A549 (cell line): ENCODE measurements around the gene USP12. TPM values are rescaled to one million over a fixed set of nuclear protein-coding genes. Genes with fewer than 3 reads are reported as not detected.

ENCODE experiments used
- ATAC-seq, 2 experiments: fragments of 200-7000 bp in 1 of 2; fragments of >200 bp in 1 of 2; cut with Nextera tagmentation in 1 of 2; cut with Tn5 transposase in 1 of 2; 3 replicates each; pipeline versions ENCODE4 v1.8.0 to v1.9.1; 2018 to 2020; ENCODE audit warnings: mild to moderate bottlenecking in 1 of 2, moderate library complexity in 1 of 2
- CTCF ChIA-PET: fragments of 300-600 bp; sonication (Branson Sonifier 250); formaldehyde crosslinking; extraction: SDS; loops from one replicate; lab custom pipeline; 2021; ENCODE audit warnings: antibody characterized with exemption, inconsistent platforms; lab: Yijun Ruan, JAX
- POLR2A ChIA-PET: fragments of 350-600 bp; formaldehyde crosslinking; extraction: SDS; loops from one replicate; lab custom pipeline; 2021; ENCODE audit warnings: antibody characterized with exemption, inconsistent platforms; lab: Yijun Ruan, JAX
- DNase-seq, 2 experiments: peaks; one replicate each; pipeline versions ENCODE4 v3.0.0 to v3.0.0-alpha.2; 2011 to 2016; ENCODE audit warnings: low read depth in 1 of 2, low spot score in 1 of 2
- FAIRE-seq: peaks from 2 replicates; lab custom pipeline; 2011; peaks lifted over from hg19 to GRCh38; lab: Jason Lieb, UNC
- H3K27ac ChIP-seq, 2 experiments: fragments of >200 bp; sonication (Bioruptor Twin); formaldehyde crosslinking; 3 replicates each; pipeline ENCODE4 v1.5.1; 2016 to 2017
- H3K4me1 ChIP-seq: fragments of >200 bp; sonication (Bioruptor Twin); formaldehyde crosslinking; 3 replicates; pipeline ENCODE4 v1.6.1; 2016
- H3K4me2 ChIP-seq: fragments of >200 bp; sonication (Bioruptor Twin); formaldehyde crosslinking; 3 replicates; pipeline ENCODE4 v1.6.1; 2016
- H3K4me3 ChIP-seq: fragments of >200 bp; sonication (Bioruptor Twin); formaldehyde crosslinking; 3 replicates; pipeline ENCODE4 v1.5.1; 2016
- H3K9me3 ChIP-seq: fragments of >200 bp; sonication (Bioruptor Twin); formaldehyde crosslinking; 3 replicates; pipeline ENCODE4 v1.6.1; 2016
- ATOH8 ChIP-seq: fragments of 250-450 bp; sonication (Bioruptor Pico); IDR thresholded peaks from 2 replicates; pipeline ENCODE4 v1.5.0; 2020; ENCODE audit warnings: low read depth, mild to moderate bottlenecking, moderate library complexity
- BCL3 ChIP-seq: fragments of >200 bp; sonication (Bioruptor Twin); formaldehyde crosslinking; IDR thresholded peaks from 3 replicates; pipeline ENCODE4 v1.6.1; 2016
- CEBPB ChIP-seq, 2 experiments: fragments of >200 bp in 1 of 2; sonication (Bioruptor Twin) in 1 of 2; formaldehyde crosslinking in 1 of 2; IDR thresholded peaks; 2 replicates each; pipeline ENCODE4 v1.6.1; 2012 to 2016
- CHD4 ChIP-seq: fragments of 200-600 bp; sonication (generic); IDR thresholded peaks from 2 replicates; pipeline ENCODE4 v1.6.1; 2016; ENCODE audit warnings: antibody characterized with exemption, mild to moderate bottlenecking, borderline replicate concordance
- CTCF ChIP-seq: fragments of >200 bp; sonication (Bioruptor Twin); formaldehyde crosslinking; IDR thresholded peaks from 3 replicates; pipeline ENCODE4 v1.5.1; 2016
- ELK1 ChIP-seq: fragments of 150-350 bp; IDR thresholded peaks from 2 replicates; pipeline ENCODE4 v1.6.1; 2014; ENCODE audit warnings: low read depth, mild to moderate bottlenecking, low read length
- EP300 ChIP-seq, 2 experiments: fragments of >200 bp; sonication (Bioruptor Twin); formaldehyde crosslinking; IDR thresholded peaks; 2 replicates in 1 of 2; 3 replicates in 1 of 2; pipeline ENCODE4 v1.6.1; 2016 to 2017
- GATA3 ChIP-seq: IDR thresholded peaks from 2 replicates; pipeline ENCODE4 v1.6.1; 2012; ENCODE audit warnings: borderline replicate concordance
- HMGXB4 ChIP-seq: fragments of 250-450 bp; sonication (Bioruptor Pico); IDR thresholded peaks from 2 replicates; pipeline ENCODE4 v1.5.0; 2021; ENCODE audit warnings: mild to moderate bottlenecking, moderate library complexity, borderline replicate concordance
- JUN ChIP-seq, 2 experiments: fragments of >200 bp; sonication (Bioruptor Twin); formaldehyde crosslinking; IDR thresholded peaks; 2 replicates in 1 of 2; 3 replicates in 1 of 2; pipeline ENCODE4 v1.6.1; 2016 to 2017
- MAX ChIP-seq: IDR thresholded peaks from 2 replicates; pipeline ENCODE4 v1.6.1; 2012
- NPAS2 ChIP-seq: fragments of 250-450 bp; sonication (Bioruptor Pico); IDR thresholded peaks from 2 replicates; pipeline ENCODE4 v1.8.0; 2022; ENCODE audit warnings: mild to moderate bottlenecking, moderate library complexity, borderline replicate concordance
- NR3C1 ChIP-seq: fragments of >200 bp; sonication (Bioruptor Twin); formaldehyde crosslinking; IDR thresholded peaks from 3 replicates; pipeline ENCODE4 v1.6.1; 2017
- POLR2AphosphoS2 ChIP-seq: conservative IDR thresholded peaks from 2 replicates; pipeline ENCODE4 v1.6.1; 2012; ENCODE audit warnings: low read length, improper control_type of control experiment, inconsistent platforms
- SREBF2 ChIP-seq: fragments of 450-650 bp; IDR thresholded peaks from 2 replicates; pipeline ENCODE4 v1.6.1; 2014; ENCODE audit warnings: mild to moderate bottlenecking, moderate library complexity
- ZC3H11A ChIP-seq: fragments of 450-650 bp; IDR thresholded peaks from 2 replicates; pipeline ENCODE4 v1.6.1; 2014; ENCODE audit warnings: antibody characterized with exemption, mild to moderate bottlenecking
- WGBS: methylation state at CpG from one replicate; pipeline ENCODE4 v1.1.6; 2017; ENCODE audit errors: missing lambda C conversion rate; 5-methylcytosine and 5-hydroxymethylcytosine counted together
- polyA plus RNA-seq, 4 experiments: library from polyadenylated mRNA; depleted of rRNA in 3 of 4; stranded (reverse); fragments of >200 nt; fragmentation: RNase III in 1 of 4; extraction: RNeasy Plus Mini Kit Qiagen cat#74134 plus additional on column Dnase treatment in 1 of 4; gene quantifications; 2 replicates in 3 of 4; 3 replicates in 1 of 4; pipeline ENCODE4 v1.2.3, GENCODE V29; 2011 to 2017

The USP12 gene
- polyA plus RNA-seq, 2 of the 4 experiments (the other 2 are of a cell fraction), result 19.1 to 21.2 TPM

- TF ChIP-seq BCL3 (no peak), JUN (IDR thresholded peaks at IDR 0.05) (no peak), CTCF (no peak), EP300 (IDR thresholded peaks at IDR 0.05) (no peak), ZC3H11A (no peak), ATOH8 (CRISPR knock-in tag) (no peak), NPAS2 (CRISPR knock-in tag) (no peak), NR3C1 (no peak), GATA3 (no peak), SREBF2 (no peak)
These were observed 50.8 kb downstream of the USP12 start (continued) for GRCh38 chr13:27120811-27121210.

- Histone ChIP-seq H3K4me3 (no peak overlapping the region), H3K27ac (no peak overlapping the region), H3K4me1 (0 out of 3 replicates have a peak, but pooled peaks cover 4% of the 10 kb centered on the region), H3K9me3 (peaks cover 8% of the 10 kb centered on the region; the same call in 2 of the 3 replicates), H3K4me2 (no peak overlapping the region)
- ATAC-seq, result no peak
- WGBS, result 89% methylated on average over 3 of the region's 3 CpGs
- no peak for DNase-seq
- TF ChIP-seq POLR2AphosphoS2 (no peak), BCL3 (no peak), MAX (no peak), NPAS2 (CRISPR knock-in tag) (no peak), CEBPB (IDR thresholded peaks at IDR 0.05) (no peak), ELK1 (no peak), HMGXB4 (CRISPR knock-in tag) (no peak), CHD4 (no peak)
- POLR2A ChIA-PET, result no interaction called here
- CTCF ChIA-PET, result no interaction called here
- no peak for FAIRE-seq
These were observed 51.6 kb downstream of the USP12 start for GRCh38 chr13:27120011-27120410.
